Endothelial cell of umbilical vein (primary cell): ENCODE results near the gene RAB10. TPM values are rescaled to one million over a fixed set of nuclear protein-coding genes. Genes with fewer than 3 reads are reported as not detected.

Source experiments
- BruUV-seq: library from RNA; stranded (reverse); fragments of 400-500 nt; replicated peaks from 2 replicates; lab custom pipeline; 2021; lab: Mats Ljungman, UMichigan
- CTCF ChIA-PET: fragments of 300-600, 350-600 bp; sonication (Branson Sonifier 250); formaldehyde crosslinking; loops from one replicate; lab custom pipeline; 2021; ENCODE audit warnings: antibody characterized with exemption, inconsistent platforms; lab: Charles Lee
- POLR2A ChIA-PET: fragments of 300-600, 350-600 bp; sonication (Branson Sonifier 250); formaldehyde crosslinking; loops from one replicate; lab custom pipeline; 2021; ENCODE audit warnings: antibody characterized with exemption, inconsistent platforms; lab: Charles Lee
- DNase-seq: peaks from one replicate; pipeline ENCODE4 v3.0.0-alpha.2; 2011; ENCODE audit warnings: low read depth, low spot score
- FAIRE-seq: peaks from 2 replicates; lab custom pipeline; 2011; peaks lifted over from hg19 to GRCh38; lab: Jason Lieb, UNC
- H2AFZ ChIP-seq: 2 replicates; pipeline ENCODE4 v1.6.0; 2012; ENCODE audit warnings: low read depth, low read length, control low read depth, inconsistent platforms
- H3K27ac ChIP-seq: 2 replicates; pipeline ENCODE4 v1.5.1; 2011; ENCODE audit warnings: low read depth, mild to moderate bottlenecking, control low read depth, low read length, moderate library complexity; ENCODE audit not compliant: insufficient read depth
- H3K27me3 ChIP-seq, 2 experiments: 2 replicates each; pipeline versions ENCODE4 v1.6.0 to v1.6.1; 2011; ENCODE audit warnings: low read length in 2 of 2, mixed read lengths in 1 of 2; ENCODE audit not compliant: control insufficient read depth in 2 of 2, insufficient read depth in 2 of 2
- H3K36me3 ChIP-seq, 2 experiments: 2 replicates in 1 of 2; 3 replicates in 1 of 2; pipeline ENCODE4 v1.5.1; 2011; ENCODE audit warnings: low read length in 2 of 2, mild to moderate bottlenecking in 1 of 2, moderate library complexity in 1 of 2; ENCODE audit not compliant: control insufficient read depth in 2 of 2, insufficient read depth in 2 of 2; ENCODE audit errors: extremely low read depth in 1 of 2
- H3K4me1 ChIP-seq: 3 replicates; pipeline ENCODE4 v1.5.1; 2011; ENCODE audit warnings: mild to moderate bottlenecking, low read length; ENCODE audit not compliant: control insufficient read depth, insufficient read depth; ENCODE audit errors: extremely low read depth
- H3K4me2 ChIP-seq: 2 replicates; pipeline ENCODE4 v1.6.1; 2011; ENCODE audit warnings: low read length, control low read depth, mixed read lengths; ENCODE audit not compliant: insufficient read depth
- H3K4me3 ChIP-seq, 3 experiments: fragments of 200-600 bp in 1 of 3; sonication (generic), shearing (Covaris generic) in 1 of 3; replicated peaks in 1 of 3; 2 replicates each; pipeline ENCODE4 v1.5.1; 2011 to 2016; ENCODE audit warnings: control low read depth in 3 of 3, low read length in 3 of 3, mild to moderate bottlenecking in 2 of 3, inconsistent platforms in 1 of 3, low read depth in 1 of 3, moderate library complexity in 1 of 3; ENCODE audit not compliant: insufficient read depth in 1 of 3
- H3K79me2 ChIP-seq: 2 replicates; pipeline ENCODE4 v1.6.0; 2012; ENCODE audit warnings: low read length, inconsistent platforms; ENCODE audit not compliant: control insufficient read depth, insufficient read depth
- H3K9ac ChIP-seq: replicated peaks from 2 replicates; pipeline ENCODE3; 2011; ENCODE audit warnings: low read length, control low read depth; ENCODE audit not compliant: insufficient read depth; ENCODE audit errors: extremely low read depth
- H3K9me1 ChIP-seq: replicated peaks from 3 replicates; pipeline ENCODE4 v1.6.0; 2011; ENCODE audit warnings: mild to moderate bottlenecking, low read length; ENCODE audit not compliant: control insufficient read depth, insufficient read depth; ENCODE audit errors: extremely low read depth
- H3K9me3 ChIP-seq: replicated peaks from 2 replicates; pipeline ENCODE4 v1.5.1; 2012; ENCODE audit warnings: low read length, inconsistent platforms; ENCODE audit not compliant: control insufficient read depth, insufficient read depth
- H4K20me1 ChIP-seq: replicated peaks from 2 replicates; pipeline ENCODE3; 2011; ENCODE audit warnings: mild to moderate bottlenecking, low read length; ENCODE audit not compliant: control insufficient read depth, insufficient read depth; ENCODE audit errors: extremely low read depth
- EZH2 ChIP-seq: IDR thresholded peaks from 2 replicates; pipeline ENCODE4 v1.6.1; 2012; ENCODE audit warnings: borderline replicate concordance, low read depth, mild to moderate bottlenecking, moderate library complexity, low read length, inconsistent platforms; ENCODE audit not compliant: severe bottlenecking
- FOS ChIP-seq: IDR thresholded peaks from 2 replicates; pipeline ENCODE4 v1.6.1; 2011; ENCODE audit warnings: mild to moderate bottlenecking, low read length, moderate library complexity, borderline replicate concordance; ENCODE audit not compliant: insufficient read depth
- GATA2 ChIP-seq: IDR thresholded peaks from 2 replicates; pipeline ENCODE4 v1.7.0; 2011; ENCODE audit warnings: low read depth, mild to moderate bottlenecking, moderate library complexity, mixed read lengths, low read length; ENCODE audit not compliant: insufficient read length, insufficient read depth
- JUN ChIP-seq: IDR thresholded peaks from 2 replicates; pipeline ENCODE4 v1.6.1; 2011; ENCODE audit warnings: borderline replicate concordance, low read depth; ENCODE audit not compliant: insufficient read length, insufficient read depth
- MAX ChIP-seq: IDR thresholded peaks from 2 replicates; pipeline ENCODE4 v1.6.1; 2011; ENCODE audit not compliant: insufficient read depth, insufficient read length
- MYC ChIP-seq: IDR thresholded peaks from one replicate; pipeline ENCODE4 v1.6.1; 2011; ENCODE audit warnings: mild to moderate bottlenecking, low read depth, low read length
- POLR2A ChIP-seq: IDR thresholded peaks from 2 replicates; pipeline ENCODE4 v1.6.1; 2012; ENCODE audit warnings: low read depth, mild to moderate bottlenecking, control low read depth, low read length
- POLR2AphosphoS5 ChIP-seq: IDR thresholded peaks from 2 replicates; pipeline ENCODE4 v1.6.1; 2012; ENCODE audit warnings: low read depth, mild to moderate bottlenecking, control low read depth, low read length, moderate library complexity; ENCODE audit not compliant: insufficient read depth
- dilution Hi-C: fragments of 300-500 bp; cut with MboI; formaldehyde crosslinking; loops from one replicate; pipeline ENCODE4 v1.15.0; 2019; ENCODE audit warnings: low sequenced_read_pairs; ENCODE audit not compliant: extremely low pct_ligation_motif_present
- intact Hi-C: fragments of 100-400 bp; cut with micrococcal nuclease; formaldehyde crosslinking; loops from one replicate; pipeline ENCODE4 v1.10.0; 2022
- polyA plus RNA-seq, 4 experiments: library from polyadenylated mRNA; depleted of rRNA in 3 of 4; stranded (reverse) in 3 of 4; unstranded in 1 of 4; fragments of >200 nt; gene quantifications; 2 replicates each; pipeline versions ENCODE4 v1.2.1 to v1.2.3, GENCODE V29; 2011 to 2012; ENCODE audit warnings: missing spikeins in 1 of 4
- total RNA-seq: library from RNA; stranded (reverse); gene quantifications from 2 replicates; pipeline ENCODE4 v1.2.3, GENCODE V29; 2021
- TF ChIP-seq, protein P1 (sequence below), 2 donors: IDR thresholded peaks; 1 replicate in 1 of 2; 2 replicates in 1 of 2; pipeline ENCODE4 v1.5.1; 2011; ENCODE audit warnings: low read length in 2 of 2, mild to moderate bottlenecking in 2 of 2, moderate library complexity in 2 of 2, control low read depth in 1 of 2, inconsistent platforms in 1 of 2, low read depth in 1 of 2; ENCODE audit not compliant: insufficient read depth in 1 of 2; ENCODE audit errors: extremely low read depth in 1 of 2

The RAB10 gene
- total and polyA plus RNA-seq, 2 donors (not counting 3 experiments of a cell fraction or from before 2014, with no cell fraction given), result 45.1 to 104 TPM

- H3K79me2 ChIP-seq, result no peaks in the 10 kb centered on the region
- dilution Hi-C loops, result no loop called here
- ChIA-PET CTCF (interaction anchor here (1.8 kb wide), 1 partner anchor 9 kb away, joined by 5 read pairs; no protein-coding TSS in a partner anchor), POLR2A (no interaction called here)
- peaks cover 21% of the 10 kb centered on the region for H3K4me1 ChIP-seq
- no peak overlapping the region for H3K27ac ChIP-seq
- DNase-seq, result no peak
- TF ChIP-seq FOS, result no peak
- TF ChIP-seq GATA2, result no peak
- no peak for TF ChIP-seq POLR2AphosphoS5
- TF ChIP-seq JUN, result no peak
- no peak for TF ChIP-seq MAX
- no peak for TF ChIP-seq POLR2A
- no peak for TF ChIP-seq MYC
- TF ChIP-seq EZH2, result no peak
- TF ChIP-seq, protein P1, sequence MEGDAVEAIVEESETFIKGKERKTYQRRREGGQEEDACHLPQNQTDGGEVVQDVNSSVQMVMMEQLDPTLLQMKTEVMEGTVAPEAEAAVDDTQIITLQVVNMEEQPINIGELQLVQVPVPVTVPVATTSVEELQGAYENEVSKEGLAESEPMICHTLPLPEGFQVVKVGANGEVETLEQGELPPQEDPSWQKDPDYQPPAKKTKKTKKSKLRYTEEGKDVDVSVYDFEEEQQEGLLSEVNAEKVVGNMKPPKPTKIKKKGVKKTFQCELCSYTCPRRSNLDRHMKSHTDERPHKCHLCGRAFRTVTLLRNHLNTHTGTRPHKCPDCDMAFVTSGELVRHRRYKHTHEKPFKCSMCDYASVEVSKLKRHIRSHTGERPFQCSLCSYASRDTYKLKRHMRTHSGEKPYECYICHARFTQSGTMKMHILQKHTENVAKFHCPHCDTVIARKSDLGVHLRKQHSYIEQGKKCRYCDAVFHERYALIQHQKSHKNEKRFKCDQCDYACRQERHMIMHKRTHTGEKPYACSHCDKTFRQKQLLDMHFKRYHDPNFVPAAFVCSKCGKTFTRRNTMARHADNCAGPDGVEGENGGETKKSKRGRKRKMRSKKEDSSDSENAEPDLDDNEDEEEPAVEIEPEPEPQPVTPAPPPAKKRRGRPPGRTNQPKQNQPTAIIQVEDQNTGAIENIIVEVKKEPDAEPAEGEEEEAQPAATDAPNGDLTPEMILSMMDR (IDR thresholded peaks at IDR 0.05; ENCODE audit: extremely low read depth in 1 of 2, insufficient read depth in 1 of 2, low read depth in 1 of 2, low read length in 2 of 2), result no peak
- no peak overlapping the region for H3K9ac ChIP-seq
- no peaks in the 10 kb centered on the region for H3K9me3 ChIP-seq
- intact Hi-C loops, result no loop called here
- H3K9me1 ChIP-seq, result no peaks in the 10 kb centered on the region
- no TSS peak for BruUV-seq
- no peak for FAIRE-seq
- H2AFZ ChIP-seq, result no peak overlapping the region
- H3K4me3 ChIP-seq, result no peak overlapping the region
- H3K27me3 ChIP-seq, result no peaks in the 10 kb centered on the region
- H3K4me2 ChIP-seq, result no peak overlapping the region
- no peaks in the 10 kb centered on the region for H3K36me3 ChIP-seq
- H4K20me1 ChIP-seq, result no peaks in the 10 kb centered on the region
These were observed 33.3 kb upstream of the RAB10 start for GRCh38 chr2:26000561-26001082.
